Adrenal gland (tissue), 12 donors: Measurements from ENCODE around the gene LFNG. TPM values are rescaled to one million over a fixed set of nuclear protein-coding genes. Genes with fewer than 3 reads are reported as not detected.
"Not testable (repeated sequence)": the region's sequence is repeated elsewhere in the genome, so short reads cannot be mapped to it uniquely, and the experiment has no call there.

Experiments
- DNase-seq, 7 donors: peaks; one replicate each; pipeline ENCODE4 v3.0.0-alpha.2; 2019 to 2020
- H3K27ac ChIP-seq, 5 donors: fragments of 200-600 bp; sonication (generic) in 4 of 5; 1 replicate in 3 of 5; 2 replicates in 2 of 5; pipeline versions ENCODE4 v1.5.1 to v1.8.0; 2016 to 2020; ENCODE audit warnings: mild to moderate bottlenecking in 1 of 5
- H3K27me3 ChIP-seq: fragments of 200-600 bp; 2 replicates; pipeline ENCODE4 v1.8.0; 2021
- H3K36me3 ChIP-seq, 2 donors: fragments of 200-600 bp; replicated peaks in 1 of 2; 1 replicate in 1 of 2; 2 replicates in 1 of 2; pipeline versions ENCODE4 v1.5.1 to v1.8.0; 2018 to 2022
- H3K4me1 ChIP-seq, 2 donors: fragments of 200-600 bp; replicated peaks in 1 of 2; 1 replicate in 1 of 2; 2 replicates in 1 of 2; pipeline versions ENCODE4 v1.5.1 to v1.8.0; 2018 to 2021
- H3K4me3 ChIP-seq, 4 donors: fragments of 200-600 bp; sonication (generic) in 3 of 4; one replicate each; pipeline ENCODE4 v1.5.1; 2016 to 2018
- H3K9me3 ChIP-seq, 3 donors: fragments of 200-600 bp; sonication (generic) in 1 of 3; replicated peaks in 1 of 3; 1 replicate in 2 of 3; 2 replicates in 1 of 3; pipeline versions ENCODE4 v1.5.1 to v1.8.0; 2016 to 2021
- POLR2A ChIP-seq, 2 donors: fragments of 450-650 bp; IDR thresholded peaks; one replicate each; pipeline ENCODE4 v1.6.1; 2017; ENCODE audit warnings: antibody characterized with exemption in 2 of 2, mild to moderate bottlenecking in 2 of 2, moderate library complexity in 1 of 2
- WGBS, 4 donors: extraction: QIAGEN DNeasy Blood & Tissue Kit in 2 of 4; methylation state at CpG; one replicate each; pipeline versions ENCODE4 v1.1.5 to v1.1.7; 2013 to 2017; 5-methylcytosine and 5-hydroxymethylcytosine counted together
- intact Hi-C, 2 donors: fragments of 100-400 bp; cut with DNase I; formaldehyde crosslinking; loops; one replicate each; pipeline versions ENCODE4 v1.14.1 to v1.15.0; 2022 to 2023
- polyA plus RNA-seq, 3 donors: library from polyadenylated mRNA; stranded (reverse); fragments of 200-250 nt in 2 of 3; fragments of 350-450 nt in 1 of 3; fragmentation: Illumina TruSeq in 1 of 3; extraction: RNeasy Lipid Tissue Mini Kit (QIAGEN cat#74804) in 1 of 3; gene quantifications; one replicate each; pipeline ENCODE4 v1.2.3, GENCODE V29; 2013 to 2014
- total RNA-seq, 9 donors: library from RNA; depleted of rRNA in 4 of 9; stranded (reverse); fragments of >200 nt in 4 of 9; fragments of 120-200 nt in 1 of 9; fragmentation: NEBNext Ultra II Directional in 1 of 9; extraction: Animal tissue kit (Norgen Biotek cat#: 25700) in 1 of 9; gene quantifications; one replicate each; pipeline versions ENCODE4 v1.1.0 to v1.2.4, GENCODE V29; 2013 to 2023
- TF ChIP-seq, protein P1 (sequence below), 6 experiments: fragments of 450-650 bp in 4 of 6; fragments of 200-600 bp in 2 of 6; sonication (generic) in 1 of 6; IDR thresholded peaks; 1 replicate in 5 of 6; 2 replicates in 1 of 6; pipeline versions ENCODE4 v1.5.1 to v1.8.0; 2016 to 2021; ENCODE audit warnings: antibody characterized with exemption in 6 of 6, mild to moderate bottlenecking in 2 of 6, moderate library complexity in 1 of 6
- donor health status: healthy with polysubstance abuse.
- donor health status: Bipolar disorder and iron deficiency.
- donor health status: DM: yes; HTN: yes; CAD: no.
- donor health status: DM: no; HTN: no; CAD: no.
- donor health status: DM: no; HTN: no; CAD: no.
- donor health status: DM: yes; HTN: yes; CAD: no.

Gene LFNG
- total and polyA plus RNA-seq, 12 donors: 1.4 to 26.1 (median 14.2) TPM

DNA sequence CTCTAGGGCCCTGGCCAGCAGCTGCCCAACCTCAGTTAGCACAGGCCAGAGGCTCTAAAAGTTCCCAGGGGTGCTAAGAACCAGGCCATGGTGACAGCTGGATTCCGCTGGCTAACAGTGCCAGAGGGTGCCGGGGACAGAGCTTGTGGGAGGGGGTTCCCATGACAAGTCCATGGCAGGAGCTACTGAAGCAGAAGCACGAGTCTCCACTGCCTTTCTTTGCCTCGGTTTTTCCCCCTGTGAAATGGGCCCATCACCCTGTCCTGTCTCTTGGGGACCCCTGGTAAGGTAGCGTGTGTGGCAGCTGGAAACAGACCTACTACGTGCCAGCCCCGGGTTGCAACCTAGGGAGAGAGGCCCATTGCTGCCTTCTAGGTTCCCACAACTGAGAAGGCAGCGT is 13.2 kb downstream of the LFNG start:
- H3K36me3 ChIP-seq, intact Hi-C loops, H3K27me3 ChIP-seq, H3K27ac ChIP-seq, H3K4me3 ChIP-seq, H3K9me3 ChIP-seq: not testable (repeated sequence)
- DNase-seq: peak in 1 of 7 donors; percentile 8
- peaks cover 30 to 32% of the 10 kb centered on the region in 2 donors for H3K4me1 ChIP-seq
- WGBS, 4 donors: 93 to 100% (median 96%) methylated on average over 4 to 5 of the region's 8 CpGs; no CpG with 5 or more reads in 1 of the 4 donors

DNA sequence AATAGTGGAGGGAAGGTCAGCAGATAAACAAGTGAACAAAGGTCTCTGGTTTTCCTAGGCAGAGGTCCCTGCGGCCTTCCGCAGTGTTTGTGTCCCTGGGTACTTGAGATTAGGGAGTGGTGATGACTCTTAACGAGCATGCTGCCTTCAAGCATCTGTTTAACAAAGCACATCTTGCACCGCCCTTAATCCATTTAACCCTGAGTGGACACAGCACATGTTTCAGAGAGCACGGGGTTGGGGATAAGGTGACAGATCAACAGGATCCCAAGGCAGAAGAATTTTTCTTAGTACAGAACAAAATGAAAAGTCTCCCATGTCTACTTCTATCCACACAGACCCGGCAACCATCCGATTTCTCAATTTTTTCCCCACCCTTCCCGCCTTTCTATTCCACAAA is 14.0 kb downstream of the LFNG start:
- H3K9me3 ChIP-seq, intact Hi-C loops, DNase-seq, H3K36me3 ChIP-seq, H3K27me3 ChIP-seq, H3K27ac ChIP-seq, H3K4me3 ChIP-seq: not testable (repeated sequence)
- WGBS, 4 donors: 13 to 71% (median 49%) methylated on average over 2 to 5 of the region's 8 CpGs
- H3K4me1 ChIP-seq: peaks cover 23 to 25% of the 10 kb centered on the region in 2 donors

DNA sequence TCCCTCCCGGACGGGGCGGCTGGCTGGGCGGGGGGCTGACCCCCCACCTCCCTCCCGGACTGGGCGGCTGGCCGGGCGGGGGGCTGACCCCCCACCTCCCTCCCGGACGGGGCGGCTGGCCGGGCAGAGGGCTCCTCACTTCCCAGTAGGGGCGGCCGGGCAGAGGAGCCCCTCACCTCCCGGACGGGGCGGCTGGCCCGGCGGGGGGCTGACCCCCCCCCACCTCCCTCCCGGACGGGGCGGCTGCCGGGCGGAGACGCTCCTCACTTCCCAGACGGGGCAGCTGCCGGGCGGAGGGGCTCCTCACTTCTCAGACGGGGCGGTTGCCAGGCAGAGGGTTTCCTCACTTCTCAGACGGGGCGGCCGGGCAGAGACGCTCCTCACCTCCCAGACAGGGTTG is 14.6 kb downstream of the LFNG start:
- WGBS, 4 donors: 93 to 96% methylated on average over 5 to 22 of the region's 34 CpGs; no CpG with 5 or more reads in 2 of the 4 donors

DNA sequence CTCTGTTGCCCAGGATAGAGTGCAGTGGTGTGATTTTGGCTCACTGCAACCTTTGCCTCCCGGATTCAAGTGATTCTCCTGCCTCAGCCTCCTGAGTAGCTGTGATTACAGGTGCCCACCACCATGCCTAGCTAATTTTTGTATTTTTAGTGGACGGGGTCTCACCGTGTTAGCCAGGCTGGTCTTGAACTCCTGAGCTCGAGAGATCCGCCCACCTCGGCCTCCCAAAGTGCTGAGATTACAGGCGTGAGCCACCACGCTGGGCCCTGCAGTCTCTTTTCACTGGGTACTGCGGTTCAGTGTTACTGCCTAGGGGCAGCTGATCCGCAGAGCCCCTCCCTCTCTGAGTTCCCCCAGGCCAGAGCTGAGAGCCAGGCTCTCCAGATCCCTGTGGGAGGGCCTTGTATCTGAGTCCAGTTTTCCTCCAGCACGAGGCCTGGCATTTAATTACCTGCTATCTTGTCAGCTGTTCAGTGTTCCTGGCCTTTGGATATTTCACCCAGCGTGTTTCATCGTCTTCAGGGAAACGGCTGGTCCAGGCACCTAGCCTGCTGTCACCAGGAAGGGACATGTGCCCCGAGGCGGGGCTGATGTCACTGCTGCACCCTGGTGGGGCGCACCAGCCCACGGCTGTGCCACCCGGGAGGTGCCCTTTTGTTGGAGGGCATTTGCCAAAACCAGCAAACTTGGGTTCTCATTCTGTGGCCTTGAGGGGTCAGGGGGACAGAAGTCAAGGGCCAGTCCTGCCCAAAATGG is 16.5 kb downstream of the LFNG start:
- H3K4me3 ChIP-seq, H3K4me1 ChIP-seq, H3K27me3 ChIP-seq, intact Hi-C loops, H3K9me3 ChIP-seq, H3K27ac ChIP-seq: not testable (repeated sequence)
- 60 to 75% (median 72%) methylated on average over 8 to 18 of the region's 19 CpGs for WGBS, 4 donors
- DNase-seq: peak in 4 of 7 donors; percentile 4 to 88 (median 32)
- H3K36me3 ChIP-seq: peaks cover 0 to 32% of the 10 kb centered on the region in 2 donors

More for the DNA sequence above, 14.6 kb downstream of the LFNG start:
- Histone ChIP-seq H3K4me1 (peaks cover 16 to 18% of the 10 kb centered on the region in 2 donors), H3K36me3 (peaks cover 0 to 16% of the 10 kb centered on the region in 2 donors)
- intact Hi-C loops, H3K27me3 ChIP-seq, H3K9me3 ChIP-seq, DNase-seq, H3K4me3 ChIP-seq, H3K27ac ChIP-seq: not testable (repeated sequence)

DNA sequence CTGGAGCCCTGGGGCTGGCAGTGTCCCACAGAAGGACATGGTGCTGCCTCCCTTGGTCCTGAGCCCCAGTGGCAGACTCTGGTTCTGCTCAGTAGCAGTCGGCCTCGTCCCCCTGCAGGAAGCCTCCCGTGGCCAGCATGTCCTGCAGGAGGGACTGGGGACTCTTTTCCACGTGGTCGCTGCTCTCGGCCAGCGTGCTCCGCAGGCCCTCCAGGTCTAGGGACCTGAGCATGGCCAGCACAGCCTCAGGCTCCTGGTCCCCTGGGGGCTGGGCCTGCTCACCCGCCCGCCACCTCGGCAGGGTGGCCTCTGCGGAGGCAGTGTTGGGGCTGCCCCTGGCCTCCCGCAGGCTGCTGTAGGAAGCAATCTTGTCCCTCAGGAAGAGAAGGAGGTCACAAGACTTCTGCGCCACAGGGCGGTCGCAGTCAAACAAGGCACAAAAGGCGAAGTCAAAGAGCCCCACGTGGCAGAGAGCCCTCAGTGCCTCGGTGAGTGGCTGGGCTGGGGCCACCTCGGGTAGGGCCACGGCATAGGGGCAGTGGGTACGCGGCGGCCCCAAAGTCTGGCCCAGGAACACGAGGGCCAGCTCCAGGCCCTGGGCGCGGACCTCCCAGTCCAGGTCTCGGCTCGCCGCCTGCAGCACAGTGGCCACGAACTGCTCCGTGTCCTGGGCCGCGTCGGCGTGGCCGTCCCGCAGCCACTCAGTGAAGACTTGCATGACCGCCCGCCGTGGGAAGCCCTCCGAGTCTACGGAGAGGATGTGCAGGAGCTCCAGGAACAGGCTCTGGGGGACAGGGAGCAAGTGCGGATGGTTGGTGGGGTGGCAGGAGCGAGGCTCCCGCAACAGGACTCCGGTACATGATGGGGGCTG is 18.6 kb downstream of the LFNG start:
- Histone ChIP-seq H3K4me1 (no peaks in the 10 kb centered on the region), H3K9me3 (no peaks in the 10 kb centered on the region), H3K4me3 (no peak overlapping the region), H3K27me3 (no peaks in the 10 kb centered on the region), H3K36me3 (peaks cover 0 to 54% of the 10 kb centered on the region in 2 donors), H3K27ac (no peak overlapping the region)
- no peak for TF ChIP-seq POLR2A (IDR thresholded peaks at IDR 0.05)
- TF ChIP-seq, protein P1, sequence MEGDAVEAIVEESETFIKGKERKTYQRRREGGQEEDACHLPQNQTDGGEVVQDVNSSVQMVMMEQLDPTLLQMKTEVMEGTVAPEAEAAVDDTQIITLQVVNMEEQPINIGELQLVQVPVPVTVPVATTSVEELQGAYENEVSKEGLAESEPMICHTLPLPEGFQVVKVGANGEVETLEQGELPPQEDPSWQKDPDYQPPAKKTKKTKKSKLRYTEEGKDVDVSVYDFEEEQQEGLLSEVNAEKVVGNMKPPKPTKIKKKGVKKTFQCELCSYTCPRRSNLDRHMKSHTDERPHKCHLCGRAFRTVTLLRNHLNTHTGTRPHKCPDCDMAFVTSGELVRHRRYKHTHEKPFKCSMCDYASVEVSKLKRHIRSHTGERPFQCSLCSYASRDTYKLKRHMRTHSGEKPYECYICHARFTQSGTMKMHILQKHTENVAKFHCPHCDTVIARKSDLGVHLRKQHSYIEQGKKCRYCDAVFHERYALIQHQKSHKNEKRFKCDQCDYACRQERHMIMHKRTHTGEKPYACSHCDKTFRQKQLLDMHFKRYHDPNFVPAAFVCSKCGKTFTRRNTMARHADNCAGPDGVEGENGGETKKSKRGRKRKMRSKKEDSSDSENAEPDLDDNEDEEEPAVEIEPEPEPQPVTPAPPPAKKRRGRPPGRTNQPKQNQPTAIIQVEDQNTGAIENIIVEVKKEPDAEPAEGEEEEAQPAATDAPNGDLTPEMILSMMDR (IDR thresholded peaks at IDR 0.05): no peak
- WGBS, 4 donors: 89 to 93% (median 90%) methylated on average over 10 to 47 of the region's 47 CpGs
- DNase-seq: peak in 3 of 7 donors; percentile 13 to 24 (median 21)
- intact Hi-C loops: no loop called here
